Heart left ventricle (tissue), 13 donors: Measurements from ENCODE around the gene USP32.
"Not testable (repeated sequence)": the region's sequence is repeated elsewhere in the genome, so short reads cannot be mapped to it uniquely, and the experiment has no call there.

Experiments
- CTCF ChIP-seq, 12 donors: fragments of 200-600 bp; sonication (generic) in 4 of 12; IDR thresholded peaks; one replicate each; pipeline versions ENCODE4 v1.5.0 to v1.8.0; 2018 to 2022; ENCODE audit warnings: antibody characterized with exemption in 12 of 12, mild to moderate bottlenecking in 5 of 12
- POLR2A ChIP-seq, 2 donors: fragments of 450-650 bp; IDR thresholded peaks; one replicate each; pipeline ENCODE4 v1.6.1; 2017; ENCODE audit warnings: antibody characterized with exemption in 2 of 2, mild to moderate bottlenecking in 2 of 2, moderate library complexity in 2 of 2
- donor health status: ischemic (EF 13 %, LVEDD 7.1; RV severe dilation, severe dysfunction).
- donor health status: DM: no; HTN: yes; CAD: no.
- donor health status: DM: no; HTN: no; CAD: no.
- donor health status: ischemic (EF 25% LVEDD 6.9; RV normal size, moderate dysfunction).
- donor health status: ischemic (EF 25% LVEDD 5.7; RV mildly dilated, moderate dysfunction).
- donor health status: ischemic (EF 35%, LVEDD 5.7; RV mildly dilated, moderate dysfunction).
- donor health status: nonischemic (EF 11% LVEDD 7.7; RV severe dilation, severe dysfunction).
- donor health status: DM: yes; HTN: yes; CAD: no.
- donor health status: PGD.
- donor health status: ischemic (EF 29% LVEDD 5.4; RV normal size, mild dysfunction).
- donor health status: nonischemic (EF 23%, LVEDD 6.1; RV moderate dilation, normal function).

GRCh38 chr17:60176763-60177162, 215.2 kb downstream of the USP32 start:
- not testable (repeated sequence) for TF ChIP-seq CTCF, POLR2A (IDR thresholded peaks at IDR 0.05)
